AG09319 (cell line): ENCODE measurements around the gene SUPT6H.

ENCODE experiments used
- DNase-seq: peaks from one replicate; pipeline ENCODE4 v3.0.0-alpha.2; 2010; ENCODE audit warnings: low read depth; ENCODE audit errors: extremely low read depth
- CTCF ChIP-seq: IDR thresholded peaks from 2 replicates; pipeline ENCODE4 v1.5.1; 2011; ENCODE audit warnings: low read depth, mild to moderate bottlenecking, inconsistent platforms, low read length, moderate library complexity

SUPT6H gene

DNA sequence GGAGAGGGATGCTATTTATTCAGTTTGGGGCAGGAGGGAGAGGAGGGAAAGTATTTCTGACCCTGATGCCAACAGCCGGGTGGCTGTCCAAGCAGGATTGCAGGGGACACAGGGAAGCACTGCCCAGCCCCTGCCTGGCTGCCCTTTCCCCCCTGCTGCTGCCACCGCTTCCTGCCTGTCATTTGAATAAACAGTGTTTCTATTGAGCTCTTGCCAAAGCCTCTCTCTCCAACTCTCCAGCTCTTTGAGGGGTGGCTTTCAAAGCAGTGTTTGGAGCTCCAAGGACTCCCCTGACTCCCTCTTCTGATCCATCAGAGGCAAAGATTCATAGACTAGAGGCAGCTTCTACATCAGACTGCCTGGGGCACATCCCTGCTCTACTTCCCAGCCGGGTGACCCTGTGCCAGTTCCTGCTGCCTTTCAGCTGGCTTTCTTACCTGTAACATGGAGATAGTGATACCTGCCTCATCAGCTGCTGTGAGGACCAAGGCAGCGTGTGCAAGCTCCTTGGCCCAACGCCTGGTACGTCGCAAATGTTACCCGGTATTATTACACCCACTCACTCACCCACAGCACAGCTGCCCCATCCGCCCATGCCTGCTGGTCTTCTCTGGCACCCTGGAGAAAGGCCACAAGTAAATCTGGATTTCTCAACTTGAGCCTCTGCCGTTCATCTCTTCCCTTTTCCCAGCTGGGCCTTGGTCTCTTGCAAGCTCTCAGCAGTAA is 40.2 kb downstream of the SUPT6H start:
- no peak for TF ChIP-seq CTCF
- DNase-seq = no peak

DNA sequence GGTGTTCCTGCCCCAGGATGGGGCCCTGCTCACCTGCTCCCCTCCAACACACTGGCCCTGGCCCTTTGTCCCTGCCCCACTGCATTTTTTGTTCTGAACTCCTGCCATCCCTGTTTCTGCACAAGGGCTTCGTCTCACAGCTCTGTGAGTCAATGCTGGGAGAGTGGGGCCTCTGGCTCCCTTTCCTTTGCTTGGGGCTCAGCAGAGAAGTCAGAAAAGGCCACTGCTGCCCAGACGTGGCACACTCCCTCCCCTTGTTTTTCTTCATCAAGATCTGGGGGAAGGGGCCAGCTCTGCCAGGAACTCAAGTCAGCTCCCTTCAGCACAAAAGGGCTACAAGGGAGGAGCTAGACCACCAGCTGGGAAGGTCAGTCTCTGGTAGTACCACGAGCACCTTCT is 40.7 kb downstream of the SUPT6H start:
- no peak for TF ChIP-seq CTCF
- no peak for DNase-seq

GRCh38 chr17:28703552-28704218 is 41.7 kb downstream of the SUPT6H start:
- no peak for DNase-seq
- TF ChIP-seq CTCF = no peak

- no peak for TF ChIP-seq CTCF
- DNase-seq = no peak
These were observed 42.3 kb downstream of the SUPT6H start for GRCh38 chr17:28704219-28704858.

GRCh38 chr17:28705074-28705659 is 43.2 kb downstream of the SUPT6H start:
- no peak for TF ChIP-seq CTCF
- no peak for DNase-seq

DNA sequence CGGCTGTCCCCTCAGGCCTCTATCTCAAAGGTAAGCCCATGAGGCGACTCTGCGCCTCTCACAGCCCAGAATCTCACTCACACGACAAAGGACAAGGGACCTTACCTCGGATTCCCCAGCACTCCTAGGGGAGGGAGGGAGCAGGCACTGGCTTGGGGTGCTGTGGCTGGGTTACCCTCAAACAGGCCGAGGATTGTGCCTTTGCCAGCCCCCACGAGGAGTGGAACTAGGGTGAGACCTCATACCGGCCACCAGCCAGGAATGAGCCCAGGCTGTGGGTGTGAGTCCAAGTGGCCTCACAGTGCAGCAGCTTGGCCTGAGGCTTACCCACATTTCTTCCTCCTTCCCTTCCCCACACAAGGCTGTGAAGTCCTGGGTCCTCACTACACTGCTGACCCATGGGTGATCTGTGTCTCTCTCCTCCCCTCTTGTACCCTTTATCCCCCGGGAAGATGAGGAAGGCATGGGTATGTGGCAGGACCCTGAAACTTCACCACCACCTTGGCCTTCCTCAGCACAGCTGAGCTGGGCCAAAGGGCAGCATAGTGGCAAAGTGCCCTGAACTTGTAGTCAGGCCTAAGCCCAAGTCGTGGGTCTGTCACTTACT is 43.8 kb downstream of the SUPT6H start:
- TF ChIP-seq CTCF = no peak
- DNase-seq = no peak
